IMR-90 (cell line): ENCODE results near the gene NTRK2. TPM values are rescaled to one million over a fixed set of nuclear protein-coding genes. Genes with fewer than 3 reads are reported as not detected.

ENCODE experiments used
- ATAC-seq: fragments of 200-7000 bp; cut with Tn5 transposase; 2 replicates; pipeline ENCODE4 v1.9.1; 2020; ENCODE audit warnings: low read depth, mild to moderate bottlenecking, moderate library complexity
- BruUV-seq: library from RNA; stranded (reverse); fragments of 400-500 nt; replicated peaks from 2 replicates; lab custom pipeline; 2021; lab: Mats Ljungman, UMichigan
- CTCF ChIA-PET: fragments of 300-600 bp; formaldehyde crosslinking; extraction: SDS; loops from one replicate; lab custom pipeline; 2021; ENCODE audit warnings: antibody characterized with exemption; lab: Yijun Ruan, JAX
- POLR2A ChIA-PET: fragments of 300-600 bp; sonication (Branson Sonifier 250); formaldehyde crosslinking; loops from one replicate; lab custom pipeline; 2022; ENCODE audit warnings: antibody characterized with exemption; ENCODE audit not compliant: unreplicated experiment; lab: Charles Lee
- DNase-seq: peaks from one replicate; pipeline ENCODE4 v3.0.0; 2013
- H2AFZ ChIP-seq: replicated peaks from 2 replicates; pipeline ENCODE3; 2013; ENCODE audit warnings: low read length, mild to moderate bottlenecking; ENCODE audit not compliant: poor library complexity
- H2AK5ac ChIP-seq: 2 replicates; pipeline ENCODE4 v1.6.1; 2013; ENCODE audit warnings: low read depth, low read length, inconsistent platforms
- H2AK9ac ChIP-seq: replicated peaks from 2 replicates; pipeline ENCODE3; 2013; ENCODE audit warnings: mild to moderate bottlenecking, low read depth, low read length, moderate library complexity; ENCODE audit not compliant: poor library complexity
- H2BK120ac ChIP-seq: 2 replicates; pipeline ENCODE4 v1.6.1; 2013; ENCODE audit warnings: low read depth, low read length, inconsistent platforms
- H2BK15ac ChIP-seq: 3 replicates; pipeline ENCODE4 v1.6.1; 2013; ENCODE audit warnings: low read depth, low read length, inconsistent platforms
- H2BK20ac ChIP-seq: 2 replicates; pipeline ENCODE4 v1.6.1; 2013; ENCODE audit warnings: low read depth, mild to moderate bottlenecking, inconsistent platforms, low read length, moderate library complexity
- H2BK5ac ChIP-seq: 2 replicates; pipeline ENCODE4 v1.6.1; 2013; ENCODE audit warnings: mild to moderate bottlenecking, low read depth, low read length, inconsistent platforms; ENCODE audit not compliant: poor library complexity, severe bottlenecking
- H3K14ac ChIP-seq: replicated peaks from 2 replicates; pipeline ENCODE4 v1.6.1; 2013; ENCODE audit warnings: low read depth, low read length, inconsistent platforms
- H3K18ac ChIP-seq: 2 replicates; pipeline ENCODE4 v1.6.1; 2013; ENCODE audit warnings: low read depth, low read length, control low read depth
- H3K23ac ChIP-seq: 2 replicates; pipeline ENCODE4 v1.6.1; 2013; ENCODE audit warnings: low read depth, low read length, inconsistent platforms
- H3K27ac ChIP-seq: 2 replicates; pipeline ENCODE4 v1.5.1; 2013; ENCODE audit warnings: mild to moderate bottlenecking, control low read depth, low read length; ENCODE audit not compliant: insufficient read depth
- H3K27me3 ChIP-seq: 2 replicates; pipeline ENCODE4 v1.6.1; 2013; ENCODE audit warnings: low read length; ENCODE audit not compliant: control insufficient read depth, insufficient read depth
- H3K36me3 ChIP-seq: 2 replicates; pipeline ENCODE4 v1.6.1; 2013; ENCODE audit warnings: low read length, mixed read lengths; ENCODE audit not compliant: control insufficient read depth, insufficient read depth
- H3K4ac ChIP-seq: 2 replicates; pipeline ENCODE4 v1.6.1; 2013; ENCODE audit warnings: low read depth, low read length, inconsistent platforms
- H3K4me1 ChIP-seq: 2 replicates; pipeline ENCODE4 v1.6.1; 2013; ENCODE audit warnings: low read length, mixed read lengths; ENCODE audit not compliant: control insufficient read depth, insufficient read depth
- H3K4me2 ChIP-seq: 2 replicates; pipeline ENCODE4 v1.6.1; 2013; ENCODE audit warnings: low read depth, mild to moderate bottlenecking, control low read depth, low read length, moderate library complexity
- H3K4me3 ChIP-seq: 2 replicates; pipeline ENCODE4 v1.5.1; 2013; ENCODE audit warnings: low read depth, mild to moderate bottlenecking, control low read depth, low read length, moderate library complexity; ENCODE audit not compliant: insufficient read depth
- H3K56ac ChIP-seq: 2 replicates; pipeline ENCODE4 v1.6.1; 2013; ENCODE audit warnings: low read length, inconsistent platforms; ENCODE audit not compliant: insufficient read depth; ENCODE audit errors: extremely low read depth
- H3K79me1 ChIP-seq, 2 experiments: 2 replicates each; pipeline ENCODE4 v1.6.1; 2013; ENCODE audit warnings: low read length in 2 of 2, inconsistent platforms in 1 of 2, low read depth in 1 of 2
- H3K9ac ChIP-seq: 2 replicates; pipeline ENCODE4 v1.6.1; 2013; ENCODE audit warnings: low read depth, low read length, control low read depth
- H3K9me1 ChIP-seq: 2 replicates; pipeline ENCODE4 v1.6.1; 2013; ENCODE audit warnings: low read length, inconsistent platforms; ENCODE audit not compliant: insufficient read depth
- H3K9me3 ChIP-seq: 2 replicates; pipeline ENCODE4 v1.6.1; 2013; ENCODE audit warnings: low read length; ENCODE audit not compliant: control insufficient read depth, insufficient read depth
- H4K20me1 ChIP-seq: 2 replicates; pipeline ENCODE4 v1.6.1; 2013; ENCODE audit warnings: low read length, inconsistent platforms; ENCODE audit not compliant: insufficient read depth
- H4K5ac ChIP-seq: 2 replicates; pipeline ENCODE4 v1.6.1; 2013; ENCODE audit warnings: mild to moderate bottlenecking, low read depth, low read length, control low read depth
- H4K8ac ChIP-seq, 2 experiments: 2 replicates each; pipeline ENCODE4 v1.6.1; 2013; ENCODE audit warnings: low read depth in 2 of 2, low read length in 2 of 2, control low read depth in 1 of 2, inconsistent platforms in 1 of 2
- H4K91ac ChIP-seq: 2 replicates; pipeline ENCODE4 v1.6.1; 2013; ENCODE audit warnings: low read depth, low read length, inconsistent platforms; ENCODE audit not compliant: insufficient read depth
- BHLHE40 ChIP-seq: fragments of 150-350 bp; IDR thresholded peaks from 2 replicates; pipeline ENCODE4 v1.6.1; 2016; ENCODE audit warnings: mild to moderate bottlenecking, low read depth, low read length
- CEBPB ChIP-seq: IDR thresholded peaks from 2 replicates; pipeline ENCODE4 v1.6.1; 2012; ENCODE audit warnings: low read depth, low read length, improper control_type of control experiment
- CHD1 ChIP-seq: IDR thresholded peaks from 2 replicates; pipeline ENCODE4 v1.6.1; 2012; ENCODE audit warnings: low read depth, low read length, improper control_type of control experiment
- CTCF ChIP-seq: conservative IDR thresholded peaks from 2 replicates; pipeline ENCODE4 v1.5.1; 2012; ENCODE audit warnings: mild to moderate bottlenecking, low read depth, low read length, improper control_type of control experiment
- ELK1 ChIP-seq: fragments of 150-350 bp; IDR thresholded peaks from 2 replicates; pipeline ENCODE4 v1.6.1; 2016; ENCODE audit warnings: low read depth, mild to moderate bottlenecking, low read length, moderate library complexity, borderline replicate concordance
- FOS ChIP-seq: fragments of 150-350 bp; IDR thresholded peaks from 2 replicates; pipeline ENCODE4 v1.6.1; 2016; ENCODE audit warnings: low read depth, low read length
- MAFK ChIP-seq: IDR thresholded peaks from 2 replicates; pipeline ENCODE4 v1.6.1; 2012; ENCODE audit warnings: low read depth, low read length, improper control_type of control experiment
- MAZ ChIP-seq: IDR thresholded peaks from 2 replicates; pipeline ENCODE4 v1.6.1; 2012; ENCODE audit warnings: low read depth, mild to moderate bottlenecking, low read length, improper control_type of control experiment, moderate library complexity, borderline replicate concordance
- MXI1 ChIP-seq: IDR thresholded peaks from 2 replicates; pipeline ENCODE4 v1.6.1; 2012; ENCODE audit warnings: low read depth, mild to moderate bottlenecking, low read length, moderate library complexity, borderline replicate concordance
- NFE2L2 ChIP-seq: fragments of 150-350 bp; IDR thresholded peaks from 2 replicates; pipeline ENCODE4 v1.6.1; 2016; ENCODE audit warnings: low read depth, mild to moderate bottlenecking, low read length
- POLR2A ChIP-seq: IDR thresholded peaks from 2 replicates; pipeline ENCODE4 v1.6.1; 2012; ENCODE audit warnings: mild to moderate bottlenecking, low read depth, low read length
- RAD21 ChIP-seq: IDR thresholded peaks from 2 replicates; pipeline ENCODE4 v1.6.1; 2012; ENCODE audit warnings: low read length, improper control_type of control experiment
- RCOR1 ChIP-seq: IDR thresholded peaks from 2 replicates; pipeline ENCODE4 v1.6.1; 2012; ENCODE audit warnings: mild to moderate bottlenecking, low read length, improper control_type of control experiment; ENCODE audit not compliant: insufficient replicate concordance
- RFX5 ChIP-seq: IDR thresholded peaks from 2 replicates; pipeline ENCODE4 v1.8.0; 2012; ENCODE audit warnings: low read depth, mild to moderate bottlenecking, low read length, moderate library complexity
- SMC3 ChIP-seq: fragments of 150-350 bp; IDR thresholded peaks from 2 replicates; pipeline ENCODE4 v1.6.1; 2016; ENCODE audit warnings: low read depth, mild to moderate bottlenecking, antibody characterized with exemption, low read length, moderate library complexity
- USF2 ChIP-seq: fragments of 150-350 bp; IDR thresholded peaks from 2 replicates; pipeline ENCODE4 v1.6.1; 2017; ENCODE audit warnings: mild to moderate bottlenecking, antibody characterized with exemption, low read length, low read depth
- WGBS, 2 experiments: methylation state at CpG; one replicate each; pipeline versions ENCODE4 v1.1.5 to v1.1.7; 2013; ENCODE audit warnings: missing lambda C conversion rate in 2 of 2; ENCODE audit not compliant: insufficient read length in 1 of 2; ENCODE audit errors: extremely low coverage in 2 of 2; 5-methylcytosine and 5-hydroxymethylcytosine counted together
- dilution Hi-C: fragments of 300-500 bp; cut with HindIII; formaldehyde crosslinking; loops from one replicate; pipeline ENCODE4 v1.14.3; 2018; ENCODE audit warnings: low sequenced_read_pairs; ENCODE audit not compliant: unreplicated experiment
- in situ Hi-C: fragments of 300-500 bp; cut with MboI; formaldehyde crosslinking; loops from 3 replicates; pipeline ENCODE4 v1.14.3; 2019; ENCODE audit warnings: low sequenced_read_pairs, inconsistent platforms, mixed read lengths
- intact Hi-C: fragments of 100-400 bp; cut with micrococcal nuclease; formaldehyde crosslinking; loops from 2 replicates; pipeline ENCODE4 v1.10.0; 2022
- polyA plus RNA-seq, 3 experiments: library from polyadenylated mRNA; depleted of rRNA; stranded (reverse); fragments of >200 nt; gene quantifications; 2 replicates each; pipeline ENCODE4 v1.2.3, GENCODE V29; 2012; ENCODE audit warnings: low replicate concordance in 1 of 3
- total RNA-seq: library from RNA; depleted of rRNA; stranded (reverse); fragments of >200 nt; gene quantifications from 2 replicates; pipeline ENCODE4 v1.2.3, GENCODE V29; 2012

Gene NTRK2
- total and polyA plus RNA-seq, 2 of the 4 experiments (the other 2 are of a cell fraction) = under 0.01 to 0.02 TPM

GRCh38 chr9:84925225-84925872 lies 255.8 kb downstream of the NTRK2 start:
- H2AK5ac ChIP-seq = no peak overlapping the region
- no peak overlapping the region for H3K56ac ChIP-seq
- H3K4me3 ChIP-seq = no peak overlapping the region
- peaks cover 15% of the 10 kb centered on the region for H3K9me3 ChIP-seq
- no peak overlapping the region for H2BK120ac ChIP-seq
- BruUV-seq = no TSS peak
- H2AK9ac ChIP-seq = no peak overlapping the region
- dilution Hi-C loops (no loop called here), in situ Hi-C loops (no loop called here), intact Hi-C loops (no loop called here)
- H3K23ac ChIP-seq = no peak overlapping the region
- no peaks in the 10 kb centered on the region for H3K4me1 ChIP-seq
- H3K79me1 ChIP-seq = no peaks in the 10 kb centered on the region
- no peak for DNase-seq
- no peaks in the 10 kb centered on the region for H3K27me3 ChIP-seq
- no peak overlapping the region for H4K91ac ChIP-seq
- H3K9me1 ChIP-seq = no peaks in the 10 kb centered on the region
- no peak overlapping the region for H2BK15ac ChIP-seq
- ChIA-PET CTCF (interaction anchor here (0.6 kb wide), 1 partner anchor 9 kb away, joined by 6 read pairs; no protein-coding TSS in a partner anchor), POLR2A (no interaction called here)
- H2BK5ac ChIP-seq = no peak overlapping the region
- no peak overlapping the region for H3K18ac ChIP-seq
- H3K4ac ChIP-seq = no peak overlapping the region
- TF ChIP-seq SMC3 = no peak
- TF ChIP-seq RCOR1 = no peak
- TF ChIP-seq BHLHE40 = no peak
- no peak for TF ChIP-seq MXI1
- no peak for TF ChIP-seq MAZ
- no peak for TF ChIP-seq RAD21
- TF ChIP-seq MAFK = no peak
- TF ChIP-seq CTCF = no peak
- TF ChIP-seq FOS = no peak
- no peak for TF ChIP-seq CEBPB
- TF ChIP-seq POLR2A = no peak
- TF ChIP-seq ELK1 = no peak
- TF ChIP-seq RFX5 = no peak
- no peak for TF ChIP-seq USF2
- no peak for TF ChIP-seq CHD1
- no peak for TF ChIP-seq NFE2L2
- no peak overlapping the region for H3K9ac ChIP-seq
- no peak overlapping the region for H3K14ac ChIP-seq
- H4K20me1 ChIP-seq = no peaks in the 10 kb centered on the region
- no peak overlapping the region for H2AFZ ChIP-seq
- no peak overlapping the region for H4K8ac ChIP-seq
- H2BK20ac ChIP-seq = no peak overlapping the region
- H3K4me2 ChIP-seq = no peak overlapping the region
- no peak overlapping the region for H3K27ac ChIP-seq
- ATAC-seq = no peak
- H4K5ac ChIP-seq = no peak overlapping the region
- H3K36me3 ChIP-seq = no peaks in the 10 kb centered on the region
- 30% methylated on average over 2 of the region's 7 CpGs; no CpG with 5 or more reads in 1 of the 2 experiments for WGBS, 2 experiments
